GM18873 (cell line): ENCODE data around the gene FAM53B.

ENCODE experiments used
- ATAC-seq: cut with Tn5 transposase; IDR thresholded peaks from one replicate; pipeline ENCODE4 v1.9.1; 2021; ENCODE audit warnings: mild to moderate bottlenecking, moderate library complexity, moderate number of reproducible peaks; ENCODE audit not compliant: unreplicated experiment, low FRiP score

The FAM53B gene

GRCh38 chr10:124711145-124711544 is 33.0 kb downstream of the FAM53B start:
- ATAC-seq = no peak

- ATAC-seq = no peak
These were observed 33.8 kb downstream of the FAM53B start for GRCh38 chr10:124710266-124710881.

- no peak for ATAC-seq
These were observed 34.3 kb downstream of the FAM53B start for GRCh38 chr10:124709861-124710260.

GRCh38 chr10:124708922-124709520 is 35.2 kb downstream of the FAM53B start:
- ATAC-seq = no peak

- ATAC-seq = no peak
These were observed 35.9 kb downstream of the FAM53B start for GRCh38 chr10:124708246-124708779.

GRCh38 chr10:124707551-124707950 is 36.6 kb downstream of the FAM53B start:
- ATAC-seq = no peak

- no peak for ATAC-seq
These were observed 37.1 kb downstream of the FAM53B start for GRCh38 chr10:124707144-124707467.

GRCh38 chr10:124706462-124707143 is 37.6 kb downstream of the FAM53B start:
- ATAC-seq = no peak

- no peak for ATAC-seq
These were observed 38.2 kb downstream of the FAM53B start for GRCh38 chr10:124705817-124706461.

- ATAC-seq = no peak
These were observed 38.8 kb downstream of the FAM53B start for GRCh38 chr10:124705381-124705740.

- ATAC-seq = no peak
These were observed 39.5 kb downstream of the FAM53B start for GRCh38 chr10:124704428-124705380.

- ATAC-seq = no peak
These were observed 40.3 kb downstream of the FAM53B start for GRCh38 chr10:124703778-124704427.

- ATAC-seq = no peak
These were observed 40.8 kb downstream of the FAM53B start for GRCh38 chr10:124703372-124703771.

GRCh38 chr10:124701881-124702656 is 42.1 kb downstream of the FAM53B start:
- ATAC-seq = no peak

- ATAC-seq = no peak
These were observed 42.7 kb downstream of the FAM53B start for GRCh38 chr10:124701435-124701834.

GRCh38 chr10:124701038-124701365 is 43.2 kb downstream of the FAM53B start:
- ATAC-seq = no peak

GRCh38 chr10:124700293-124701037 is 43.7 kb downstream of the FAM53B start:
- ATAC-seq = no peak

GRCh38 chr10:124699471-124700292 is 44.5 kb downstream of the FAM53B start:
- no peak for ATAC-seq
